HG02970 (cell line): ENCODE measurements around the gene EPHA1.

Source experiments
- ATAC-seq: cut with Tn5 transposase; IDR thresholded peaks from one replicate; pipeline ENCODE4 v1.9.1; 2021; ENCODE audit warnings: mild to moderate bottlenecking, moderate library complexity, moderate number of reproducible peaks; ENCODE audit not compliant: unreplicated experiment, low FRiP score

EPHA1 gene

GRCh38 chr7:143355450-143356385 is 52.9 kb downstream of the EPHA1 start:
- ATAC-seq: no peak

- ATAC-seq: no peak
Measured at GRCh38 chr7:143354965-143355364, 53.7 kb downstream of the EPHA1 start.

GRCh38 chr7:143354376-143354775 is 54.3 kb downstream of the EPHA1 start:
- ATAC-seq: no peak

- ATAC-seq: no peak
Measured at GRCh38 chr7:143352531-143353002, 56.1 kb downstream of the EPHA1 start.

GRCh38 chr7:143351574-143351973 is 57.1 kb downstream of the EPHA1 start:
- ATAC-seq: no peak

- ATAC-seq: no peak
Measured at GRCh38 chr7:143351060-143351459, 57.6 kb downstream of the EPHA1 start.

- no peak for ATAC-seq
Measured at GRCh38 chr7:143347950-143348349, 60.7 kb downstream of the EPHA1 start.

GRCh38 chr7:143346018-143346417 is 62.6 kb downstream of the EPHA1 start:
- ATAC-seq: no peak

- ATAC-seq: no peak
Measured at GRCh38 chr7:143345428-143345900, 63.2 kb downstream of the EPHA1 start.

GRCh38 chr7:143343596-143343995 is 65.1 kb downstream of the EPHA1 start:
- ATAC-seq: no peak

- ATAC-seq: no peak
Measured at GRCh38 chr7:143341842-143342241, 66.8 kb downstream of the EPHA1 start.
